GM18498 (cell line): ENCODE measurements around the gene RPS25.
"Not testable (repeated sequence)": the region's sequence is repeated elsewhere in the genome, so short reads cannot be mapped to it uniquely, and the experiment has no call there.

Experiments
- ATAC-seq: cut with Tn5 transposase; IDR thresholded peaks from one replicate; pipeline ENCODE4 v1.9.1; 2021; ENCODE audit warnings: mild to moderate bottlenecking, moderate library complexity; ENCODE audit not compliant: unreplicated experiment

RPS25 gene

GRCh38 chr11:118975771-118976709, 42.1 kb downstream of the RPS25 start:
- no peak for ATAC-seq

GRCh38 chr11:118973985-118974384, 44.2 kb downstream of the RPS25 start:
- no peak for ATAC-seq

- ATAC-seq: no peak
Measured at GRCh38 chr11:118971646-118972045, 46.5 kb downstream of the RPS25 start, which contains the start of gene FOXR1. Gene FOXR1 (plus strand): TSS chr11:118971761. CDS start chr11:118971932, 171 bp downstream.

DNA sequence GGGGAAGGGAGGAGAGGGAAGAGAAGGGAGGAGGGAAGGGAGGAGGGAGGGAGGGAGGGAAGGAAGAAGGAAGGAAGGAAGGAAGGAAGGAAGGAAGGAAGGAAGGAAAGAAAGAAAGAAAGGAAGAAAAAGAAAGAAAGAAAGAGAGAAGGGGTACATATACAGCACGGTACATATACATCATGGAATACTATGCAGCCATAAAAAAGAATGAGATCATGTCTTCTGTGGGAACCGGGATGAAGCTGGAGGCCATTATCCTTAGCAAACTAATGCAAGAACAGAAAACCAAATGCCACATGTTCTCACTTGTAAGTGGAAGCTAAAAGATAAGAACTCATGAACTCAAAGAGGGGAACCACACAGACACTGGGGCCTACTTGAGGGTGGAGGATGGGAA, 48.6 kb downstream of the RPS25 start:
- ATAC-seq: not testable (repeated sequence)
